ENCODE measurements around the gene RANBP10.

Gene RANBP10

GRCh38 chr16:67731753-67732095 lies 74.6 kb downstream of the RANBP10 start:
- TF ChIP-seq ZFX (IDR thresholded peaks at IDR 0.05) (no peak), CTCF (conservative IDR thresholded peaks at IDR 0.05) (no peak)
- H3K27ac ChIP-seq: no peak overlapping the region

GRCh38 chr16:67731071-67731752 lies 75.1 kb downstream of the RANBP10 start:
- TF ChIP-seq CTCF (conservative IDR thresholded peaks at IDR 0.05) (no peak), ZFX (IDR thresholded peaks at IDR 0.05) (no peak)
- no peak overlapping the region for H3K27ac ChIP-seq

- H3K27ac ChIP-seq: no peak overlapping the region
These were observed 76.0 kb downstream of the RANBP10 start for GRCh38 chr16:67730326-67730725.

GRCh38 chr16:67729636-67730248 lies 76.6 kb downstream of the RANBP10 start:
- no peak overlapping the region for H3K27ac ChIP-seq
- TF ChIP-seq ZFX (IDR thresholded peaks at IDR 0.05) (no peak), CTCF (conservative IDR thresholded peaks at IDR 0.05) (no peak)

More at GRCh38 chr16:67730326-67730725, 76.0 kb downstream of the RANBP10 start:
- TF ChIP-seq CTCF (conservative IDR thresholded peaks at IDR 0.05) (no peak), ZFX (IDR thresholded peaks at IDR 0.05) (no peak)

GRCh38 chr16:67727521-67728485 lies 78.6 kb downstream of the RANBP10 start:
- TF ChIP-seq ZFX (IDR thresholded peaks at IDR 0.05): no peak
- no peak for TF ChIP-seq CTCF (conservative IDR thresholded peaks at IDR 0.05)

GRCh38 chr16:67726106-67727034 lies 80.0 kb downstream of the RANBP10 start:
- no peak overlapping the region for H3K27ac ChIP-seq
- no peak for TF ChIP-seq CTCF (conservative IDR thresholded peaks at IDR 0.05)
- TF ChIP-seq ZFX (IDR thresholded peaks at IDR 0.05): no peak

More at GRCh38 chr16:67727521-67728485, 78.6 kb downstream of the RANBP10 start:
- no peak overlapping the region for H3K27ac ChIP-seq
